GM12878 (cell line): ENCODE results near the gene FAM120A. TPM values are rescaled to one million over a fixed set of nuclear protein-coding genes. Genes with fewer than 3 reads are reported as not detected.

ENCODE experiments used
- CHD4 ChIP-seq: fragments of 200-600 bp; sonication (generic); IDR thresholded peaks from 2 replicates; pipeline ENCODE4 v1.6.1; 2016; ENCODE audit warnings: mild to moderate bottlenecking
- CREB1 ChIP-seq: IDR thresholded peaks from 2 replicates; pipeline ENCODE4 v1.6.1; 2012; ENCODE audit warnings: low read depth, mild to moderate bottlenecking, inconsistent platforms
- DPF2 ChIP-seq: fragments of 450-650 bp; IDR thresholded peaks from 2 replicates; pipeline ENCODE4 v1.6.1; 2017; ENCODE audit warnings: mild to moderate bottlenecking
- EGR1 ChIP-seq, 2 experiments: IDR thresholded peaks; 1 replicate in 1 of 2; 2 replicates in 1 of 2; pipeline ENCODE4 v1.6.1; 2011 to 2012; ENCODE audit warnings: low read depth in 2 of 2, low read length in 2 of 2, borderline replicate concordance in 1 of 2, mild to moderate bottlenecking in 1 of 2, moderate library complexity in 1 of 2
- HDGF ChIP-seq: fragments of 450-650 bp; IDR thresholded peaks from 2 replicates; pipeline ENCODE4 v1.6.1; 2016; ENCODE audit warnings: antibody characterized with exemption
- MTA2 ChIP-seq: fragments of 450-650 bp; IDR thresholded peaks from 2 replicates; pipeline ENCODE4 v1.6.1; 2016; ENCODE audit warnings: low read depth, mild to moderate bottlenecking, moderate library complexity
- MYB ChIP-seq: fragments of 150-350 bp; IDR thresholded peaks from 2 replicates; pipeline ENCODE4 v1.6.1; 2014; ENCODE audit warnings: mild to moderate bottlenecking, low read depth, low read length, borderline replicate concordance
- NFYB ChIP-seq: IDR thresholded peaks from 2 replicates; pipeline ENCODE4 v1.6.1; 2011; ENCODE audit warnings: low read depth, mild to moderate bottlenecking, low read length, improper control_type of control experiment, moderate library complexity; ENCODE audit not compliant: insufficient read depth
- POLR2A ChIP-seq: IDR thresholded peaks from 2 replicates; pipeline ENCODE4 v1.6.1; 2011; ENCODE audit warnings: low read depth, mild to moderate bottlenecking, low read length
- POU2F2 ChIP-seq: IDR thresholded peaks from 3 replicates; pipeline ENCODE4 v1.6.1; 2011; ENCODE audit warnings: low read depth, mild to moderate bottlenecking, low read length, borderline replicate concordance
- SMAD1 ChIP-seq: fragments of 450-650 bp; IDR thresholded peaks from 2 replicates; pipeline ENCODE4 v1.6.1; 2018; ENCODE audit warnings: mild to moderate bottlenecking, low read depth; ENCODE audit not compliant: partially characterized antibody
- SP1 ChIP-seq: IDR thresholded peaks from one replicate; pipeline ENCODE4 v1.6.1; 2011; ENCODE audit warnings: low read depth, low read length
- TARDBP ChIP-seq: IDR thresholded peaks from 2 replicates; pipeline ENCODE4 v1.6.1; 2016; ENCODE audit warnings: borderline replicate concordance
- YY1 ChIP-seq: IDR thresholded peaks from 2 replicates; pipeline ENCODE4 v1.6.1; 2011; ENCODE audit warnings: low read depth, mild to moderate bottlenecking, low read length
- ZNF24 ChIP-seq: fragments of 450-650 bp; IDR thresholded peaks from 2 replicates; pipeline ENCODE4 v1.6.1; 2017; ENCODE audit warnings: antibody characterized with exemption, mild to moderate bottlenecking
- ZNF384 ChIP-seq: IDR thresholded peaks from 2 replicates; pipeline ENCODE4 v1.6.1; 2012; ENCODE audit warnings: low read depth, mild to moderate bottlenecking, low read length, improper control_type of control experiment, borderline replicate concordance
- ZNF622 ChIP-seq: fragments of 450-650 bp; IDR thresholded peaks from 2 replicates; pipeline ENCODE4 v1.6.1; 2017; ENCODE audit warnings: mild to moderate bottlenecking, inconsistent platforms
- polyA plus RNA-seq, 11 experiments: library from polyadenylated mRNA; depleted of rRNA in 4 of 11; unstranded in 6 of 11; stranded (reverse) in 5 of 11; fragments of >200 nt; fragmentation: Nextera tagmentation in 4 of 11; fragmentation: Illumina TruSeq in 1 of 11; extraction: Ambion mirVana in 4 of 11; extraction: Trizol in 1 of 11; gene quantifications; 1 replicate in 1 of 11; 2 replicates in 10 of 11; pipeline versions ENCODE4 v1.2.1 to v1.2.3, GENCODE V29; 2011 to 2016; ENCODE audit warnings: inconsistent platforms in 2 of 11, missing spikeins in 2 of 11, low read depth in 1 of 11
- total RNA-seq, 4 experiments: library from RNA; depleted of rRNA in 3 of 4; stranded (reverse); fragments of >200 nt in 3 of 4; fragmentation: Illumina TruSeq in 1 of 4; extraction: Trizol in 1 of 4; gene quantifications; 2 replicates each; pipeline versions ENCODE4 v1.2.1 to v1.2.3, GENCODE V29; 2013 to 2021
- TF ChIP-seq, protein P1 (sequence below): fragments of 450-650 bp; IDR thresholded peaks from 2 replicates; pipeline ENCODE4 v1.6.1; 2017; ENCODE audit warnings: low read depth, mild to moderate bottlenecking, moderate library complexity
- TF ChIP-seq, protein P2 (sequence below): fragments of 150-350 bp; IDR thresholded peaks from 2 replicates; pipeline ENCODE4 v1.6.1; 2016; ENCODE audit warnings: low read depth, low read length
- TF ChIP-seq, protein P3 (sequence below): IDR thresholded peaks from 2 replicates; pipeline ENCODE4 v1.6.1; 2012; ENCODE audit warnings: low read length, inconsistent platforms
- TF ChIP-seq, protein P4 (sequence below): fragments of 450-650 bp; formaldehyde crosslinking; IDR thresholded peaks from 2 replicates; pipeline ENCODE4 v1.4.0; 2022; ENCODE audit warnings: mild to moderate bottlenecking, moderate library complexity

Gene FAM120A
- total and polyA plus RNA-seq, 10 of the 15 experiments (the other 5 are each of a cell fraction or from before 2014, with no cell fraction given), result 13.1 to 89.6 (median 52.5) TPM

DNA sequence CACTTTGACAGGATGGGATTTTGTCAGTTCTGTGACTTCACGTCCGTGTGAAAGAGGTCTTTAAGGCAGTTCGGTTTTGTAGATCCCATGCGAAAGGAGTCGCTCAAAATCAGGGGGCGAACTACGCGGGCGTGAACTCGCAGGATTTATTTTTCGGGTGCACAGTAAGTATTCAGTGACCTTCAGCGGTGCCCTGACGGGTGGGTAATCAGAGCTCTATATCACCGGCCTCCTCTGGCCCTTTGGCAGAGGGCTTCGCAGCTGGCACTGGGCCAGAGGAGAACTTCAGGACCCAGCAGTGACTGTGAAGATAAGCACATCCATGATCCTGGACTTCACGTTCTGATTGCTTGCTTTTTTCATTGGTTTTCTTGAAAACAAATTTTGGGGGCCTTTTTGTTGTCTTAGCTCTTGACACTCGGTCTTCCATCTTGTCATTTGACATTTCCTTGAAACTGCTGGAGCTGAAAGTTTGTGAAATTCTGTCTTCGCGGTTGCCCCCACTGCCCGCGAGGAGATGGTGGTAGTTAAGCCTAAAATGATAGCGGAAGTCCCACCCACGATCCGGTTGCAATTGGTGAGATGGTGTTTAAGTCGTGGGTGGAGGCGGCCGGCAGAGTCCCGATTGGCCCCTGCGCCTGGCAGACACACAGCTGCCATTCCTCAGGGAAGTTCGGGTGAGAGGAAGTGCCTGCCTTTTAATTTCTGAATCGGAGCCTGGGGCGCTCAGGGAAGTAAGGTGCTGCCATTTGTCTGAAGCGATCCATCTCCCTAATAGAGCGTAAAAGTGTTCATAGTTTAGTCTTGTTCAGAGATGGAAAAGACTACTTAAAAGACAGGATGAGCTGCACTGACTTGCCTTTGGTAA, 1.8 kb downstream of the FAM120A start, which contains the start of gene FAM120AOS (continued):
- TF ChIP-seq, protein P1, sequence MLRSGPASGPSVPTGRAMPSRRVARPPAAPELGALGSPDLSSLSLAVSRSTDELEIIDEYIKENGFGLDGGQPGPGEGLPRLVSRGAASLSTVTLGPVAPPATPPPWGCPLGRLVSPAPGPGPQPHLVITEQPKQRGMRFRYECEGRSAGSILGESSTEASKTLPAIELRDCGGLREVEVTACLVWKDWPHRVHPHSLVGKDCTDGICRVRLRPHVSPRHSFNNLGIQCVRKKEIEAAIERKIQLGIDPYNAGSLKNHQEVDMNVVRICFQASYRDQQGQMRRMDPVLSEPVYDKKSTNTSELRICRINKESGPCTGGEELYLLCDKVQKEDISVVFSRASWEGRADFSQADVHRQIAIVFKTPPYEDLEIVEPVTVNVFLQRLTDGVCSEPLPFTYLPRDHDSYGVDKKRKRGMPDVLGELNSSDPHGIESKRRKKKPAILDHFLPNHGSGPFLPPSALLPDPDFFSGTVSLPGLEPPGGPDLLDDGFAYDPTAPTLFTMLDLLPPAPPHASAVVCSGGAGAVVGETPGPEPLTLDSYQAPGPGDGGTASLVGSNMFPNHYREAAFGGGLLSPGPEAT, result peak; percentile 63; the same call in 1 of the 2 replicates
- TF ChIP-seq, protein P2, sequence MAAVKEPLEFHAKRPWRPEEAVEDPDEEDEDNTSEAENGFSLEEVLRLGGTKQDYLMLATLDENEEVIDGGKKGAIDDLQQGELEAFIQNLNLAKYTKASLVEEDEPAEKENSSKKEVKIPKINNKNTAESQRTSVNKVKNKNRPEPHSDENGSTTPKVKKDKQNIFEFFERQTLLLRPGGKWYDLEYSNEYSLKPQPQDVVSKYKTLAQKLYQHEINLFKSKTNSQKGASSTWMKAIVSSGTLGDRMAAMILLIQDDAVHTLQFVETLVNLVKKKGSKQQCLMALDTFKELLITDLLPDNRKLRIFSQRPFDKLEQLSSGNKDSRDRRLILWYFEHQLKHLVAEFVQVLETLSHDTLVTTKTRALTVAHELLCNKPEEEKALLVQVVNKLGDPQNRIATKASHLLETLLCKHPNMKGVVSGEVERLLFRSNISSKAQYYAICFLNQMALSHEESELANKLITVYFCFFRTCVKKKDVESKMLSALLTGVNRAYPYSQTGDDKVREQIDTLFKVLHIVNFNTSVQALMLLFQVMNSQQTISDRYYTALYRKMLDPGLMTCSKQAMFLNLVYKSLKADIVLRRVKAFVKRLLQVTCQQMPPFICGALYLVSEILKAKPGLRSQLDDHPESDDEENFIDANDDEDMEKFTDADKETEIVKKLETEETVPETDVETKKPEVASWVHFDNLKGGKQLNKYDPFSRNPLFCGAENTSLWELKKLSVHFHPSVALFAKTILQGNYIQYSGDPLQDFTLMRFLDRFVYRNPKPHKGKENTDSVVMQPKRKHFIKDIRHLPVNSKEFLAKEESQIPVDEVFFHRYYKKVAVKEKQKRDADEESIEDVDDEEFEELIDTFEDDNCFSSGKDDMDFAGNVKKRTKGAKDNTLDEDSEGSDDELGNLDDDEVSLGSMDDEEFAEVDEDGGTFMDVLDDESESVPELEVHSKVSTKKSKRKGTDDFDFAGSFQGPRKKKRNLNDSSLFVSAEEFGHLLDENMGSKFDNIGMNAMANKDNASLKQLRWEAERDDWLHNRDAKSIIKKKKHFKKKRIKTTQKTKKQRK, result peak; percentile 54
- 0 out of 2 replicates have a peak, but pooled peaks have one; percentile 66 for TF ChIP-seq DPF2
- peak; percentile 77 for TF ChIP-seq ZNF622
- peak; percentile 52; the same call in 1 of the 2 replicates for TF ChIP-seq POLR2A
- TF ChIP-seq TARDBP, result no peak
- no peak for TF ChIP-seq CHD4
- TF ChIP-seq YY1, result peak; percentile 82
- TF ChIP-seq, protein P3, sequence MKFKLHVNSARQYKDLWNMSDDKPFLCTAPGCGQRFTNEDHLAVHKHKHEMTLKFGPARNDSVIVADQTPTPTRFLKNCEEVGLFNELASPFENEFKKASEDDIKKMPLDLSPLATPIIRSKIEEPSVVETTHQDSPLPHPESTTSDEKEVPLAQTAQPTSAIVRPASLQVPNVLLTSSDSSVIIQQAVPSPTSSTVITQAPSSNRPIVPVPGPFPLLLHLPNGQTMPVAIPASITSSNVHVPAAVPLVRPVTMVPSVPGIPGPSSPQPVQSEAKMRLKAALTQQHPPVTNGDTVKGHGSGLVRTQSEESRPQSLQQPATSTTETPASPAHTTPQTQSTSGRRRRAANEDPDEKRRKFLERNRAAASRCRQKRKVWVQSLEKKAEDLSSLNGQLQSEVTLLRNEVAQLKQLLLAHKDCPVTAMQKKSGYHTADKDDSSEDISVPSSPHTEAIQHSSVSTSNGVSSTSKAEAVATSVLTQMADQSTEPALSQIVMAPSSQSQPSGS, result no peak
- TF ChIP-seq NFYB, result peak; percentile 90
- TF ChIP-seq HDGF, result peak; percentile 37; the same call in 1 of the 2 replicates
- TF ChIP-seq, protein P4, sequence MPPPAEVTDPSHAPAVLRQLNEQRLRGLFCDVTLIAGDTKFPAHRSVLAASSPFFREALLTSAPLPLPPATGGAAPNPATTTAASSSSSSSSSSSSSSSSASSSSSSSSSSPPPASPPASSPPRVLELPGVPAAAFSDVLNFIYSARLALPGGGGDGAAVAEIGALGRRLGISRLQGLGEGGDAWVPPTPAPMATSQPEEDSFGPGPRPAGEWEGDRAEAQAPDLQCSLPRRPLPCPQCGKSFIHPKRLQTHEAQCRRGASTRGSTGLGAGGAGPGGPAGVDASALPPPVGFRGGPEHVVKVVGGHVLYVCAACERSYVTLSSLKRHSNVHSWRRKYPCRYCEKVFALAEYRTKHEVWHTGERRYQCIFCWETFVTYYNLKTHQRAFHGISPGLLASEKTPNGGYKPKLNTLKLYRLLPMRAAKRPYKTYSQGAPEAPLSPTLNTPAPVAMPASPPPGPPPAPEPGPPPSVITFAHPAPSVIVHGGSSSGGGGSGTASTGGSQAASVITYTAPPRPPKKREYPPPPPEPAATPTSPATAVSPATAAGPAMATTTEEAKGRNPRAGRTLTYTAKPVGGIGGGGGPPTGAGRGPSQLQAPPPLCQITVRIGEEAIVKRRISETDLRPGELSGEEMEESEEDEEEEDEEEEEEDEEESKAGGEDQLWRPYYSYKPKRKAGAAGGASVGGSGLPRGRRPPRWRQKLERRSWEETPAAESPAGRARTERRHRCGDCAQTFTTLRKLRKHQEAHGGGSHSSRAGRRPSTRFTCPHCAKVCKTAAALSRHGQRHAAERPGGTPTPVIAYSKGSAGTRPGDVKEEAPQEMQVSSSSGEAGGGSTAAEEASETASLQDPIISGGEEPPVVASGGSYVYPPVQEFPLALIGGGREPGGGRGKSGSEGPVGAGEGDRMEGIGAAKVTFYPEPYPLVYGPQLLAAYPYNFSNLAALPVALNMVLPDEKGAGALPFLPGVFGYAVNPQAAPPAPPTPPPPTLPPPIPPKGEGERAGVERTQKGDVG (CRISPR knock-in tag), result no peak
- TF ChIP-seq EGR1 (IDR thresholded peaks at IDR 0.05; ENCODE audit: borderline replicate concordance in 1 of 2, low read depth in 2 of 2, low read length in 2 of 2), result peak in 1 of 2 experiments; percentile 92; a peak in 2 of 3 replicates
- TF ChIP-seq MTA2, result no peak
- peak; percentile 89 for TF ChIP-seq SMAD1
- TF ChIP-seq CREB1, result peak; percentile 61
- no peak for TF ChIP-seq ZNF384
- TF ChIP-seq MYB, result no peak
- no peak for TF ChIP-seq POU2F2
- TF ChIP-seq SP1, result peak; percentile 92
- no peak for TF ChIP-seq ZNF24
